IMR-90 (cell line): ENCODE results near the gene TNNI3K.

Experiments
- CEBPB ChIP-seq: IDR thresholded peaks from 2 replicates; pipeline ENCODE4 v1.6.1; 2012; ENCODE audit warnings: low read depth, low read length, improper control_type of control experiment
- CHD1 ChIP-seq: IDR thresholded peaks from 2 replicates; pipeline ENCODE4 v1.6.1; 2012; ENCODE audit warnings: low read depth, low read length, improper control_type of control experiment
- ELK1 ChIP-seq: fragments of 150-350 bp; IDR thresholded peaks from 2 replicates; pipeline ENCODE4 v1.6.1; 2016; ENCODE audit warnings: low read depth, mild to moderate bottlenecking, low read length, moderate library complexity, borderline replicate concordance
- FOS ChIP-seq: fragments of 150-350 bp; IDR thresholded peaks from 2 replicates; pipeline ENCODE4 v1.6.1; 2016; ENCODE audit warnings: low read depth, low read length
- MAZ ChIP-seq: IDR thresholded peaks from 2 replicates; pipeline ENCODE4 v1.6.1; 2012; ENCODE audit warnings: low read depth, mild to moderate bottlenecking, low read length, improper control_type of control experiment, moderate library complexity, borderline replicate concordance
- POLR2A ChIP-seq: IDR thresholded peaks from 2 replicates; pipeline ENCODE4 v1.6.1; 2012; ENCODE audit warnings: mild to moderate bottlenecking, low read depth, low read length
- RCOR1 ChIP-seq: IDR thresholded peaks from 2 replicates; pipeline ENCODE4 v1.6.1; 2012; ENCODE audit warnings: mild to moderate bottlenecking, low read length, improper control_type of control experiment; ENCODE audit not compliant: insufficient replicate concordance
- RFX5 ChIP-seq: IDR thresholded peaks from 2 replicates; pipeline ENCODE4 v1.8.0; 2012; ENCODE audit warnings: low read depth, mild to moderate bottlenecking, low read length, moderate library complexity
- SMC3 ChIP-seq: fragments of 150-350 bp; IDR thresholded peaks from 2 replicates; pipeline ENCODE4 v1.6.1; 2016; ENCODE audit warnings: low read depth, mild to moderate bottlenecking, antibody characterized with exemption, low read length, moderate library complexity
- USF2 ChIP-seq: fragments of 150-350 bp; IDR thresholded peaks from 2 replicates; pipeline ENCODE4 v1.6.1; 2017; ENCODE audit warnings: mild to moderate bottlenecking, antibody characterized with exemption, low read length, low read depth
- TF ChIP-seq, protein P1 (sequence below): conservative IDR thresholded peaks from 2 replicates; pipeline ENCODE4 v1.5.1; 2012; ENCODE audit warnings: mild to moderate bottlenecking, low read depth, low read length, improper control_type of control experiment

- TF ChIP-seq CHD1, result no peak
- no peak for TF ChIP-seq POLR2A
- TF ChIP-seq RFX5, result no peak
- TF ChIP-seq, protein P1, sequence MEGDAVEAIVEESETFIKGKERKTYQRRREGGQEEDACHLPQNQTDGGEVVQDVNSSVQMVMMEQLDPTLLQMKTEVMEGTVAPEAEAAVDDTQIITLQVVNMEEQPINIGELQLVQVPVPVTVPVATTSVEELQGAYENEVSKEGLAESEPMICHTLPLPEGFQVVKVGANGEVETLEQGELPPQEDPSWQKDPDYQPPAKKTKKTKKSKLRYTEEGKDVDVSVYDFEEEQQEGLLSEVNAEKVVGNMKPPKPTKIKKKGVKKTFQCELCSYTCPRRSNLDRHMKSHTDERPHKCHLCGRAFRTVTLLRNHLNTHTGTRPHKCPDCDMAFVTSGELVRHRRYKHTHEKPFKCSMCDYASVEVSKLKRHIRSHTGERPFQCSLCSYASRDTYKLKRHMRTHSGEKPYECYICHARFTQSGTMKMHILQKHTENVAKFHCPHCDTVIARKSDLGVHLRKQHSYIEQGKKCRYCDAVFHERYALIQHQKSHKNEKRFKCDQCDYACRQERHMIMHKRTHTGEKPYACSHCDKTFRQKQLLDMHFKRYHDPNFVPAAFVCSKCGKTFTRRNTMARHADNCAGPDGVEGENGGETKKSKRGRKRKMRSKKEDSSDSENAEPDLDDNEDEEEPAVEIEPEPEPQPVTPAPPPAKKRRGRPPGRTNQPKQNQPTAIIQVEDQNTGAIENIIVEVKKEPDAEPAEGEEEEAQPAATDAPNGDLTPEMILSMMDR, result no peak
- no peak for TF ChIP-seq FOS
- no peak for TF ChIP-seq CEBPB
- TF ChIP-seq ELK1, result no peak
- TF ChIP-seq USF2, result no peak
- TF ChIP-seq RCOR1, result no peak
- TF ChIP-seq SMC3, result no peak
- no peak for TF ChIP-seq MAZ
Measured at GRCh38 chr1:74380252-74380651, 145.1 kb downstream of the TNNI3K start.
